GM06990 (cell line): ENCODE data around the gene LRP3.

Source experiments
- DNase-seq: peaks from one replicate; pipeline ENCODE4 v3.0.0-alpha.2; 2011; ENCODE audit not compliant: insufficient read length; ENCODE audit errors: extremely low read depth
- H3K27me3 ChIP-seq: replicated peaks from 2 replicates; pipeline ENCODE4 v1.6.0; 2011; ENCODE audit warnings: low read length; ENCODE audit not compliant: control insufficient read depth, insufficient read depth
- H3K36me3 ChIP-seq: 2 replicates; pipeline ENCODE4 v1.5.1; 2011; ENCODE audit warnings: low read length; ENCODE audit not compliant: control insufficient read depth, insufficient read depth
- H3K4me3 ChIP-seq: replicated peaks from 2 replicates; pipeline ENCODE4 v1.5.1; 2011; ENCODE audit warnings: low read depth, mild to moderate bottlenecking, control low read depth, low read length
- TF ChIP-seq, protein P1 (sequence below): IDR thresholded peaks from 2 replicates; pipeline ENCODE4 v1.5.1; 2011; ENCODE audit warnings: low read length, control low read depth, mild to moderate bottlenecking, inconsistent platforms; ENCODE audit not compliant: insufficient read depth, poor library complexity, severe bottlenecking

LRP3 gene

DNA sequence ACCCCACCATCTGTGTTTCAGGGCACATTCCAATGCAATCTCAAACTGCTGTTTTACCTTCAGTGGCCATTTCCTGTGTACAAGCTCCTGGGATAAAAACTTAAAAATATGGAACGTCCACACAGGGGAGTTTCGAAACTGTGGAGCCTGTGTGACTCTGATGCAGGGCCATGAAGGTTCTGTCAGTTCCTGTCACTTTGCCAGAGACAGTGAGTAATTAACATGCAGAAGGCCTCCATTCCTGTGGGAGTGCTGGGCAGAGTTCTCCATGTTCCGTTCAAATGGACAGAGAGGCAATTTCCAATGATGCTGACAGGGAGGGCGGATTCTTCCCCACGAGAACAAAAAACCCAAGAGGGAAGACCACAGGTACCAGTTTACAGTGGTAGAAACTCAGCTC lies 37.8 kb upstream of the LRP3 start:
- no peak overlapping the region for H3K4me3 ChIP-seq
- no peaks in the 10 kb centered on the region for H3K27me3 ChIP-seq
- H3K36me3 ChIP-seq = no peaks in the 10 kb centered on the region
- no peak for DNase-seq
- TF ChIP-seq, protein P1, sequence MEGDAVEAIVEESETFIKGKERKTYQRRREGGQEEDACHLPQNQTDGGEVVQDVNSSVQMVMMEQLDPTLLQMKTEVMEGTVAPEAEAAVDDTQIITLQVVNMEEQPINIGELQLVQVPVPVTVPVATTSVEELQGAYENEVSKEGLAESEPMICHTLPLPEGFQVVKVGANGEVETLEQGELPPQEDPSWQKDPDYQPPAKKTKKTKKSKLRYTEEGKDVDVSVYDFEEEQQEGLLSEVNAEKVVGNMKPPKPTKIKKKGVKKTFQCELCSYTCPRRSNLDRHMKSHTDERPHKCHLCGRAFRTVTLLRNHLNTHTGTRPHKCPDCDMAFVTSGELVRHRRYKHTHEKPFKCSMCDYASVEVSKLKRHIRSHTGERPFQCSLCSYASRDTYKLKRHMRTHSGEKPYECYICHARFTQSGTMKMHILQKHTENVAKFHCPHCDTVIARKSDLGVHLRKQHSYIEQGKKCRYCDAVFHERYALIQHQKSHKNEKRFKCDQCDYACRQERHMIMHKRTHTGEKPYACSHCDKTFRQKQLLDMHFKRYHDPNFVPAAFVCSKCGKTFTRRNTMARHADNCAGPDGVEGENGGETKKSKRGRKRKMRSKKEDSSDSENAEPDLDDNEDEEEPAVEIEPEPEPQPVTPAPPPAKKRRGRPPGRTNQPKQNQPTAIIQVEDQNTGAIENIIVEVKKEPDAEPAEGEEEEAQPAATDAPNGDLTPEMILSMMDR = no peak

DNA sequence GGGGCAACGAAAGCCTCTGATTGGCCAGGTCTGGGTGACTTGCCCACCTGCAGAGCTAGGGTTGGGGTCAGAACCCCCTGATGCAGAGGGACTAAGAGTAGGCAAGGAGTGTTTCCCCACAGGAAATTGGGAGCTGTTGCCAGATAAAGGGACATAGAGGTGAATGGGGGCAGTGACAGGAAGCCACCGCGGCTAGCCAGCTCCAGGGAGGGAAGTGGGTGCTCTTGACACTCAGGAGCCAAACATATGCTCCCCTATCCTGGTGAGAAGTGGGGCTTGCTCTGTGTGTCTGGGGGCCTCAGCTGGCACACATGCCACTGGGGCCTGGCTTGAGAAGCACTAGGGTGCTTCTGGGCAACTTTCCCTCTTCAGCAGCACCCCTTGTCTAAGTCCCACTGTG lies 36.2 kb upstream of the LRP3 start:
- H3K27me3 ChIP-seq = no peaks in the 10 kb centered on the region

DNA sequence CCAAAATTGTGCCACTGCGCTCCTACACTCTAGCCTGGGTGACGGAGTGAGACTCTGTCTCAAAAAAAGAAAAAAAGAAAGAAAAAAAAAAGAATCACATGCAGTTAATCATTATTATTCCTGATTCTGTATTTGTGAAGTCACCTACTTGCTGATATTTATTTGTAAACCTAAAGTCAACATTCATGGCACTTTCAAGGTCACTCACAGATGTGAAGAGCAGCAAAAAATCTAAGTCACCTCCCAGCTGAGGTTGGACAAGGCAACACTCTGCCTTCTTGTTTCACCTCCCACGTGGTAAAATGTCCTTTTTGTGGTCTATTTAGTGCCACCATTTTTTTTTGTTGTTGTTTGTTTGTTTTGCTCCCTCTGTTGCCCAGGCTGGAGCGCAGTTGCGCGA lies 35.8 kb upstream of the LRP3 start:
- no peak for DNase-seq
- TF ChIP-seq, protein P1 = no peak
- Histone ChIP-seq H3K36me3 (no peaks in the 10 kb centered on the region), H3K27me3 (no peaks in the 10 kb centered on the region), H3K4me3 (no peak overlapping the region)

More for the DNA sequence above, 36.2 kb upstream of the LRP3 start:
- Histone ChIP-seq H3K4me3 (no peak overlapping the region), H3K36me3 (no peaks in the 10 kb centered on the region)
- DNase-seq = no peak
- TF ChIP-seq, protein P1 = no peak

DNA sequence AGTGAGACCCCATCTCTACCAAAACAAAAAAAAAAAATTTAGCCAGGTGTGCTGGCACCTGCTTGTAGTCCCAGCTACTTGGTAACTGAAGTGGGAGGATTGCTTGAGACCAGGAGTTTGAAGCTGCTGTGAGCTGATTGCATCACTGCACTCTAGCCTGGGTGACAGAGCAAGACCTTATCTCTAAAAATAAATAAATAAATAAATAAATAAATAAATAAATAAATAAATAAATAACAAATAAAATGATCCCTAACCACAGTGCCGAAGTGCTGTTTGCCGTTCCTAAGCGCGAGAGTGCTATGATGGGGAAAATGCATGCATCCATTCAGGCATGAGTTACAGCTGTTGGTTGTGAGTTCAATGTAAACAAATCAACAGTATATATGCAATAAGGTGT lies 35.0 kb upstream of the LRP3 start:
- no peaks in the 10 kb centered on the region for H3K27me3 ChIP-seq
- DNase-seq = no peak
- no peaks in the 10 kb centered on the region for H3K36me3 ChIP-seq
- TF ChIP-seq, protein P1 = no peak
- H3K4me3 ChIP-seq = no peak overlapping the region

DNA sequence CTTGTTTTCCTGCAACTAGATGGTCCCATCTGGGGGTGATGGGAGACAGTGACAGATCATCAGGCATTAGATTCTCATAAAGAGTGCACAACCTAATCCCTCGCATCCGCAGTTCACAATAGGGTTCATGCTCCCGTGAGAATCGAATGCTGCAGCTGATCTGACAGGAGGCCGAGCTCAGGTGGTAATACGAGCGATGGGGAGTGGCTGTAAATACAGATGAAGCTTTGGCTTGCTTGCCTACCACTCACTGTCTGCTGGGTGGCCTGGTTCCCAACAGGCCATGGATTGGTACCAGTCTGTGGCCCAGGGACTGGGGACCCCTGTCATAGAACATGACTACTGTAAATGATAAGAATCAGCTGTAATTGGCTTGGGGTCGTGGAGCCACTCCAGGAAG lies 34.2 kb upstream of the LRP3 start:
- DNase-seq = no peak
- Histone ChIP-seq H3K36me3 (no peaks in the 10 kb centered on the region), H3K27me3 (no peaks in the 10 kb centered on the region), H3K4me3 (no peak overlapping the region)
- TF ChIP-seq, protein P1 = no peak

DNA sequence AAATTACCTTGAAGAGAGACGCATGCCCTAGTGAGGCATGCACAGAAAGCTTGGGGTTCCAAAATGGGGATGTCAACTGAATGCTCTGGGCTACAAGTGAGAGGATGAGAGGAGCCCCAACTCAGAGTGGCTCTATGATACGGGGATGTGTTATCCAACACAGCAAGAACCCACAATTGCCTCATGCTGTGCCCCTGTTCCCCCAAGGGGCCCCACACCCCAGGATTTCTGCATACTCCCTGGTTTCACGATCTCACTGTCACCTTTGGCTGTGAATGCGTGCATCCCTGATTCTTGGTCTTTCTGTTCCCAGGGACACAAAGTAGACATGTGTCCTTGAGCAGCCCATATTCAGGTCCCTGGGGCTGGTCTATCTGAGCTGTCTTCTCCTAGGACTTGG lies 32.9 kb upstream of the LRP3 start:
- DNase-seq = no peak

More for the DNA sequence above, 32.9 kb upstream of the LRP3 start:
- TF ChIP-seq, protein P1 = no peak
- Histone ChIP-seq H3K4me3 (no peak overlapping the region), H3K27me3 (no peaks in the 10 kb centered on the region), H3K36me3 (no peaks in the 10 kb centered on the region)
